ENCODE measurements around the gene SYK. TPM values are rescaled to one million over a fixed set of nuclear protein-coding genes. Genes with fewer than 3 reads are reported as not detected.

The SYK gene
- total and polyA plus RNA-seq, 2 experiments from 2014 or later = 4.9 to 5.1 TPM

DNA sequence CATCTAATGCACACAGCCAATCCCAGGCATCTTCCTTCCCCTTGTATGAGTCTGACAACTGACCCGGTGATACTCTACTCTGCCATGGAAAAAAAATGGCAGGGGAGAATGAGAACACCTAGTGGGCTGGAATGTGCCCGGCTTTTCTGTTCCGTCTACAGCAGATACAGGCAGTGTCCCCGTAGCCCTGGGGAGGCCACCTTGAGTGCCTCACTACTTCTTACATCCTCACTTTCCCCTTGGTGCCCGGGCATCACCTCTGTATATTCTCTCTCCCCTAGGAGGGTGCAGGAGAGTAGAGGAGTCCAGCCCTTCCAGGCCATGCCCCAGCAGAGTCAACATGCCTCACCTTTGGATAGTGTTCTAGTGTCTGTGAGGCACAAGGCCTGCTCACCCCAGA lies 56.2 kb downstream of the SYK start:
- H3K9me3 ChIP-seq (ENCODE audit: low read depth) = no peaks in the 10 kb centered on the region
- 87% methylated on average over 5 of the region's 5 CpGs for WGBS (ENCODE audit: low lambda C conversion rate, missing lambda C conversion rate)
- H3K27ac ChIP-seq = no peak overlapping the region
- no peaks in the 10 kb centered on the region for H3K27me3 ChIP-seq
- TF ChIP-seq EZH2 (IDR thresholded peaks at IDR 0.05; ENCODE audit: borderline replicate concordance) = no peak
- TF ChIP-seq, protein P1, sequence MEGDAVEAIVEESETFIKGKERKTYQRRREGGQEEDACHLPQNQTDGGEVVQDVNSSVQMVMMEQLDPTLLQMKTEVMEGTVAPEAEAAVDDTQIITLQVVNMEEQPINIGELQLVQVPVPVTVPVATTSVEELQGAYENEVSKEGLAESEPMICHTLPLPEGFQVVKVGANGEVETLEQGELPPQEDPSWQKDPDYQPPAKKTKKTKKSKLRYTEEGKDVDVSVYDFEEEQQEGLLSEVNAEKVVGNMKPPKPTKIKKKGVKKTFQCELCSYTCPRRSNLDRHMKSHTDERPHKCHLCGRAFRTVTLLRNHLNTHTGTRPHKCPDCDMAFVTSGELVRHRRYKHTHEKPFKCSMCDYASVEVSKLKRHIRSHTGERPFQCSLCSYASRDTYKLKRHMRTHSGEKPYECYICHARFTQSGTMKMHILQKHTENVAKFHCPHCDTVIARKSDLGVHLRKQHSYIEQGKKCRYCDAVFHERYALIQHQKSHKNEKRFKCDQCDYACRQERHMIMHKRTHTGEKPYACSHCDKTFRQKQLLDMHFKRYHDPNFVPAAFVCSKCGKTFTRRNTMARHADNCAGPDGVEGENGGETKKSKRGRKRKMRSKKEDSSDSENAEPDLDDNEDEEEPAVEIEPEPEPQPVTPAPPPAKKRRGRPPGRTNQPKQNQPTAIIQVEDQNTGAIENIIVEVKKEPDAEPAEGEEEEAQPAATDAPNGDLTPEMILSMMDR (IDR thresholded peaks at IDR 0.05; ENCODE audit: poor library complexity) = no peak
- TF ChIP-seq EZH2phosphoT487 (IDR thresholded peaks at IDR 0.05; ENCODE audit: low read depth, severe bottlenecking, unreplicated experiment) = no peak
- H4K20me1 ChIP-seq (ENCODE audit: insufficient read depth, poor library complexity, severe bottlenecking) = no peaks in the 10 kb centered on the region
- H3K4me3 ChIP-seq = no peak overlapping the region
- H3K4me1 ChIP-seq (ENCODE audit: insufficient read depth) = no peaks in the 10 kb centered on the region
- no peaks in the 10 kb centered on the region for H3K36me3 ChIP-seq (replicated peaks; ENCODE audit: insufficient read depth, low read depth)
- H3K4me2 ChIP-seq = no peak overlapping the region
- no peak overlapping the region for H2AFZ ChIP-seq
- no peak for DNase-seq (ENCODE audit: low spot score)
- H3K9me2 ChIP-seq (replicated peaks; ENCODE audit: insufficient read depth) = no peaks in the 10 kb centered on the region
- H3K79me2 ChIP-seq = no peaks in the 10 kb centered on the region

DNA sequence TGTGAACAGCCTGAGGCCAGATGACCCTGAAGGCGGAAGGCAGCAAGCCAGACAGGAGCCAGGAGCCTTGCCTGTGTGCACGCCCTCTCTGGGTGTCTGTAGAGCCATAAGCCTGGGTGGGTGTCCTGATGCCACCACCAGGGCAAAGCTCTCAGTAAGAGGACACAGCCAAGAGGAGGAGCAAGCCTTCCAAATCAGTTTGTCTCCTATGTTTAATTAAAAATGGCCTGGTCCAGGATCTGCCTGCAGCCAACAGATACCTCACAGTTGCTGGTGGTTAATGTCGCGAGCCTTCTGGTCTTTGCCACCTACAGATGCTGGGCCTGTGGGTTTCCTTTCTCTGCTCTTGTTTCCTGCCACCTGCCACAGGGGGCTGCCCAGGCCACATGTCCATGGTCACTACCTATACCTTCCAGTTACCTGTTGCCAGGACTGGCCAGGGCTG lies 56.9 kb downstream of the SYK start:
- H3K4me1 ChIP-seq (ENCODE audit: insufficient read depth) = no peaks in the 10 kb centered on the region
- DNase-seq (ENCODE audit: low spot score) = no peak
- no peak overlapping the region for H3K4me2 ChIP-seq
- TF ChIP-seq, protein P1 (IDR thresholded peaks at IDR 0.05; ENCODE audit: poor library complexity) = no peak
- no peak for TF ChIP-seq EZH2 (IDR thresholded peaks at IDR 0.05; ENCODE audit: borderline replicate concordance)
- no peak for TF ChIP-seq EZH2phosphoT487 (IDR thresholded peaks at IDR 0.05; ENCODE audit: low read depth, severe bottlenecking, unreplicated experiment)
- H3K9me3 ChIP-seq (ENCODE audit: low read depth) = no peaks in the 10 kb centered on the region
- no peaks in the 10 kb centered on the region for H3K36me3 ChIP-seq (replicated peaks; ENCODE audit: insufficient read depth, low read depth)
- no peak overlapping the region for H3K27ac ChIP-seq
- no peaks in the 10 kb centered on the region for H3K27me3 ChIP-seq
- no peak overlapping the region for H3K4me3 ChIP-seq
- no peaks in the 10 kb centered on the region for H3K9me2 ChIP-seq (replicated peaks; ENCODE audit: insufficient read depth)
- H3K79me2 ChIP-seq = no peaks in the 10 kb centered on the region
- no peak overlapping the region for H2AFZ ChIP-seq
- H4K20me1 ChIP-seq (ENCODE audit: insufficient read depth, poor library complexity, severe bottlenecking) = no peaks in the 10 kb centered on the region
- WGBS (ENCODE audit: low lambda C conversion rate, missing lambda C conversion rate) = 93% methylated on average over 4 of the region's 4 CpGs

DNA sequence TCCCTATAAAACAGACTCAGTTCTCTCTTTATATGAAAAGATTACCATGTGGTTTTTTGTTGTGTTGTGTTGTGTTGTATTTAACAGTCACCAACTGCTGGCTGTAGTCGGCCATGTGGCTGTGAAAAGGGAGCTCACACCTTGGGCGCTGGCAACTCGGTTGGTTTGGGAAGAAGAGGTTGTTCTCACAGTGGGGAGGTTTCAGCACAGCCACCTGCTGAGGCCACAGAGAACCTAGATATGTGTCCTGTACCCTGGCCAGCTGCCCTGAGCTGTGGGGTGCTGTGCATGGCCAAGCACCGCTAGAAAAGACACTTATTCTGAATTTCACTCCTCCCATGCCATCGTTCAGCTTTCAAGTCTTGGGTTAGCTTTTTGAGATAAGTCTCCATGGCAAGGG lies 58.8 kb downstream of the SYK start:
- Histone ChIP-seq H3K79me2 (no peaks in the 10 kb centered on the region), H3K4me2 (no peak overlapping the region), H3K4me3 (no peak overlapping the region), H2AFZ (no peak overlapping the region), H3K27me3 (no peaks in the 10 kb centered on the region), H3K27ac (no peak overlapping the region), H3K36me3 (replicated peaks; ENCODE audit: insufficient read depth, low read depth) (no peaks in the 10 kb centered on the region), H3K9me2 (replicated peaks; ENCODE audit: insufficient read depth) (no peaks in the 10 kb centered on the region), H3K4me1 (ENCODE audit: insufficient read depth) (no peaks in the 10 kb centered on the region), H4K20me1 (ENCODE audit: insufficient read depth, poor library complexity, severe bottlenecking) (no peaks in the 10 kb centered on the region), H3K9me3 (ENCODE audit: low read depth) (no peaks in the 10 kb centered on the region)
- DNase-seq (ENCODE audit: low spot score) = no peak
- TF ChIP-seq EZH2 (IDR thresholded peaks at IDR 0.05; ENCODE audit: borderline replicate concordance) (no peak), EZH2phosphoT487 (IDR thresholded peaks at IDR 0.05; ENCODE audit: low read depth, severe bottlenecking, unreplicated experiment) (no peak)
- TF ChIP-seq, protein P1 (IDR thresholded peaks at IDR 0.05; ENCODE audit: poor library complexity) = no peak
- 96% methylated on average over 5 of the region's 5 CpGs for WGBS (ENCODE audit: low lambda C conversion rate, missing lambda C conversion rate)

DNA sequence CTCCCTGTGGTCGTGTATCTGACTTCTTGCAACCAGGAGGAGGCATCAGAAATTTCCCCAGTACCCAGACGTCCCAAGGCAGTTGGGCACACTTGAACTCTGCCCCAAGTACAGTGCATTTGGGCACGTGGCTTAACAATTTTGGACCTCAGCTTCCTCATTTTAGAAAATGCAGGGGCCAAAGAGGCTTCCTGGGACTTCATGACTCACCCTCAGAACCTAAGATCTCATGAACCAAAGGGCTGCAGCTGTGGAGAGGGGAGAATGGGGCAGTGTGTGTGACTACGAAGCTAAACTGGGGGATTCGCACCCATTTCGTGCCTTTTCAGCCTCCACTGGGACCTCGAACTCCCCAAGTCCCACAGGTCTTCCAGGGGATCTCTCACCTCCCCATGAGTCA lies 59.2 kb downstream of the SYK start:
- DNase-seq (ENCODE audit: low spot score) = no peak
- no peaks in the 10 kb centered on the region for H3K27me3 ChIP-seq
- H2AFZ ChIP-seq = no peak overlapping the region
- no peaks in the 10 kb centered on the region for H3K4me1 ChIP-seq (ENCODE audit: insufficient read depth)
- no peak overlapping the region for H3K4me2 ChIP-seq
- no peak overlapping the region for H3K27ac ChIP-seq
- H3K9me3 ChIP-seq (ENCODE audit: low read depth) = no peaks in the 10 kb centered on the region
- no peaks in the 10 kb centered on the region for H3K79me2 ChIP-seq
- H3K9me2 ChIP-seq (replicated peaks; ENCODE audit: insufficient read depth) = no peaks in the 10 kb centered on the region
- TF ChIP-seq, protein P1 (IDR thresholded peaks at IDR 0.05; ENCODE audit: poor library complexity) = no peak
- TF ChIP-seq EZH2phosphoT487 (IDR thresholded peaks at IDR 0.05; ENCODE audit: low read depth, severe bottlenecking, unreplicated experiment) = no peak
- TF ChIP-seq EZH2 (IDR thresholded peaks at IDR 0.05; ENCODE audit: borderline replicate concordance) = no peak
- no peaks in the 10 kb centered on the region for H4K20me1 ChIP-seq (ENCODE audit: insufficient read depth, poor library complexity, severe bottlenecking)
- no peak overlapping the region for H3K4me3 ChIP-seq
- H3K36me3 ChIP-seq (replicated peaks; ENCODE audit: insufficient read depth, low read depth) = no peaks in the 10 kb centered on the region
- WGBS (ENCODE audit: low lambda C conversion rate, missing lambda C conversion rate) = 94% methylated on average over 7 of the region's 7 CpGs
